GM19438 (cell line): ENCODE data around the gene OR6C76.
"Not testable (repeated sequence)": the region's sequence is repeated elsewhere in the genome, so short reads cannot be mapped to it uniquely, and the experiment has no call there.

Experiments
- ATAC-seq: cut with Tn5 transposase; IDR thresholded peaks from one replicate; pipeline ENCODE4 v1.9.1; 2021; ENCODE audit warnings: low read depth; ENCODE audit not compliant: unreplicated experiment

OR6C76 gene

GRCh38 chr12:55425954-55426353, at the start of gene OR6C76:
Gene OR6C76, plus strand, starts transcription at chr12:55426254. Its CDS starts 0 bp downstream, at chr12:55426254.
- ATAC-seq, result no peak

- no peak for ATAC-seq
Measured at GRCh38 chr12:55385891-55386290, 40.2 kb upstream of the OR6C76 start.

GRCh38 chr12:55392032-55392795, 33.8 kb upstream of the OR6C76 start:
- ATAC-seq, result no peak

GRCh38 chr12:55396326-55396725, 29.7 kb upstream of the OR6C76 start:
- no peak for ATAC-seq

GRCh38 chr12:55400229-55400628, 25.8 kb upstream of the OR6C76 start, which contains the start of gene OR6C65:
Gene OR6C65, plus strand, starts transcription at chr12:55400529. Its CDS starts 0 bp downstream, at chr12:55400529.
- ATAC-seq, result no peak

GRCh38 chr12:55407866-55408265, 18.2 kb upstream of the OR6C76 start:
- ATAC-seq, result no peak

GRCh38 chr12:55409133-55409532, 16.9 kb upstream of the OR6C76 start:
- not testable (repeated sequence) for ATAC-seq

GRCh38 chr12:55412138-55412537, 13.9 kb upstream of the OR6C76 start:
- not testable (repeated sequence) for ATAC-seq

GRCh38 chr12:55413498-55414388, 12.3 kb upstream of the OR6C76 start:
- ATAC-seq, result not testable (repeated sequence)

GRCh38 chr12:55414396-55414823, 11.6 kb upstream of the OR6C76 start:
- ATAC-seq, result not testable (repeated sequence)

- ATAC-seq, result not testable (repeated sequence)
Measured at GRCh38 chr12:55414889-55415288, 11.2 kb upstream of the OR6C76 start.

GRCh38 chr12:55416961-55417360, 9.1 kb upstream of the OR6C76 start:
- no peak for ATAC-seq

- ATAC-seq, result no peak
Measured at GRCh38 chr12:55420307-55420962, 5.6 kb upstream of the OR6C76 start.

GRCh38 chr12:55428331-55429243, 2.5 kb downstream of the OR6C76 start:
- ATAC-seq, result no peak

GRCh38 chr12:55441233-55441632, 15.2 kb downstream of the OR6C76 start:
- not testable (repeated sequence) for ATAC-seq

GRCh38 chr12:55443776-55444175, 17.7 kb downstream of the OR6C76 start, which contains the start of gene OR6C2:
Gene OR6C2, plus strand, starts transcription at chr12:55444076. Its CDS starts 8,138 bp downstream, at chr12:55452214.
- ATAC-seq, result no peak

GRCh38 chr12:55445357-55445756, 19.3 kb downstream of the OR6C76 start:
- no peak for ATAC-seq

- ATAC-seq, result no peak
Measured at GRCh38 chr12:55446326-55446725, 20.3 kb downstream of the OR6C76 start.

- ATAC-seq, result no peak
Measured at GRCh38 chr12:55448825-55449224, 22.8 kb downstream of the OR6C76 start.

GRCh38 chr12:55464926-55465325, 38.9 kb downstream of the OR6C76 start:
- ATAC-seq, result not testable (repeated sequence)
